Astrocyte of the cerebellum (primary cell): ENCODE measurements around the gene ZNF708.
"Not testable (repeated sequence)": the region's sequence is repeated elsewhere in the genome, so short reads cannot be mapped to it uniquely, and the experiment has no call there.

Experiments
- DNase-seq: peaks from one replicate; pipeline ENCODE4 v3.0.0-alpha.2; 2011; ENCODE audit warnings: low read depth
- H3K4me3 ChIP-seq: 2 replicates; pipeline ENCODE4 v1.5.1; 2011; ENCODE audit warnings: mild to moderate bottlenecking, low read depth, low read length, moderate library complexity
- CTCF ChIP-seq: IDR thresholded peaks from 2 replicates; pipeline ENCODE4 v1.5.1; 2012; ENCODE audit warnings: low read length, low read depth, moderate library complexity, mild to moderate bottlenecking; ENCODE audit errors: missing control alignments
- in situ Hi-C: cut with HindIII; loops from 2 replicates; pipeline ENCODE4 v1.10.0; 2017; ENCODE audit warnings: low sequenced_read_pairs

ZNF708 gene

GRCh38 chr19:21328885-21329605 lies at the start of gene ZNF708:
TSS of gene ZNF708 (minus strand) at chr19:21329410. CDS start at chr19:21329212, 198 bp downstream.
- in situ Hi-C loops: no loop called here
- peak within 1 kb of the TSS; percentile 64 for H3K4me3 ChIP-seq
- TF ChIP-seq CTCF: no peak
- peak; percentile 62 for DNase-seq

GRCh38 chr19:21362291-21362690 lies 33.1 kb upstream of the ZNF708 start:
- no peak overlapping the region for H3K4me3 ChIP-seq
- TF ChIP-seq CTCF: no peak
- in situ Hi-C loops: no loop called here
- DNase-seq: no peak

- in situ Hi-C loops: no loop called here
- peak; percentile 93 for DNase-seq
- no peak for TF ChIP-seq CTCF
- H3K4me3 ChIP-seq: peak within 1 kb of the TSS; percentile 85
Observed at GRCh38 chr19:21358768-21359451, 29.7 kb upstream of the ZNF708 start, which contains the start of gene ZNF738. TSS of gene ZNF738 (plus strand) at chr19:21359000. CDS start at chr19:21359141, 141 bp downstream.

GRCh38 chr19:21352830-21353229 lies 23.6 kb upstream of the ZNF708 start:
- in situ Hi-C loops: no loop called here
- no peak overlapping the region for H3K4me3 ChIP-seq
- TF ChIP-seq CTCF: no peak
- DNase-seq: no peak

- in situ Hi-C loops, DNase-seq: not testable (repeated sequence)
Observed at GRCh38 chr19:21344841-21345240, 15.6 kb upstream of the ZNF708 start.

GRCh38 chr19:21335721-21336120 lies 6.5 kb upstream of the ZNF708 start:
- no peak for DNase-seq
- no peak overlapping the region for H3K4me3 ChIP-seq
- TF ChIP-seq CTCF: no peak
- in situ Hi-C loops: no loop called here

More at GRCh38 chr19:21344841-21345240, 15.6 kb upstream of the ZNF708 start:
- H3K4me3 ChIP-seq: not testable (repeated sequence)

- H3K4me3 ChIP-seq: peak overlapping the region; percentile 64
- in situ Hi-C loops: no loop called here
- no peak for DNase-seq
- TF ChIP-seq CTCF: no peak
Observed at GRCh38 chr19:21328406-21328805, 804 bp downstream of the ZNF708 start.
